ENCODE measurements around the gene PDYN.

Gene PDYN

DNA sequence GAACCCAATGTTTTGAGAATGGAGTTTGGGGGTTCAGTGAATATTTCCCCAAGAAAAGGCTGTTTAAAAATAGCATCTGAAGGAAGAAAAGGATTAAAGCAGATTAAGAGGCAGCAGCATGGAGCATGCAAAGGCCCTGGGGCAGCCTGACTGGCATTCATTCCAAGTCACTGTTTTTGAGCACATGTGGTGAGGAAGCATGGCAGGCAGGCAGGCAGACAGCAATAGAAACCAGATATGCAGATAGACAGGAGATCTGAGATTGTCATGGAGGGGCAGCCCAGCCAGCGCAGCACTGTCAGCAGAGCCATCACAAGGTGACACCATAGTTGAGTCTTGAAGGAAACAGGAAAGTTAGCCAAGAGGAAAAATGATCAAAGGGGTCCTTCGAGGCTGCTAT lies 60.9 kb downstream of the PDYN start:
- H3K27ac ChIP-seq, result no peak overlapping the region
- TF ChIP-seq, protein P1, sequence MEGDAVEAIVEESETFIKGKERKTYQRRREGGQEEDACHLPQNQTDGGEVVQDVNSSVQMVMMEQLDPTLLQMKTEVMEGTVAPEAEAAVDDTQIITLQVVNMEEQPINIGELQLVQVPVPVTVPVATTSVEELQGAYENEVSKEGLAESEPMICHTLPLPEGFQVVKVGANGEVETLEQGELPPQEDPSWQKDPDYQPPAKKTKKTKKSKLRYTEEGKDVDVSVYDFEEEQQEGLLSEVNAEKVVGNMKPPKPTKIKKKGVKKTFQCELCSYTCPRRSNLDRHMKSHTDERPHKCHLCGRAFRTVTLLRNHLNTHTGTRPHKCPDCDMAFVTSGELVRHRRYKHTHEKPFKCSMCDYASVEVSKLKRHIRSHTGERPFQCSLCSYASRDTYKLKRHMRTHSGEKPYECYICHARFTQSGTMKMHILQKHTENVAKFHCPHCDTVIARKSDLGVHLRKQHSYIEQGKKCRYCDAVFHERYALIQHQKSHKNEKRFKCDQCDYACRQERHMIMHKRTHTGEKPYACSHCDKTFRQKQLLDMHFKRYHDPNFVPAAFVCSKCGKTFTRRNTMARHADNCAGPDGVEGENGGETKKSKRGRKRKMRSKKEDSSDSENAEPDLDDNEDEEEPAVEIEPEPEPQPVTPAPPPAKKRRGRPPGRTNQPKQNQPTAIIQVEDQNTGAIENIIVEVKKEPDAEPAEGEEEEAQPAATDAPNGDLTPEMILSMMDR (IDR thresholded peaks at IDR 0.05), result no peak
- TF ChIP-seq ZFX (IDR thresholded peaks at IDR 0.05; ENCODE audit: borderline replicate concordance), result no peak

DNA sequence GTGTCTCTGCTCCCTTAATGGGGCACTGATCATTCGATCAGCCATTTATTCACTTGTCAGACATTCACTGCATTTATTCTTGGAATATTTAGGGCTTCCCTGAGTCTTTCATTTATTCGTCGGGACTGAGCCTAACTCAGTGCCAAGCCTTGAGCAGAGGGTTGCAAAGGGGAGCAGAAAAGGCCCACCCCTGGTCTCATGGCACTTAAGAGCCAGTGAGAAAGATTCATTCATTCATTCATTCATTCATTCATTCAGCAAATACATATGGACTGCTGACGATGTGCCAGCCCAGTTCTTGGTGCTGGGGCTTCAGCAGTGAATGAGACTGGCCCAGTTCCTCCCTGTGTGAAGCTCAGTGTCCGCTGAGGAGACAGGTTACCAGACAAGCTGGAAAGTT lies 62.0 kb downstream of the PDYN start:
- no peak overlapping the region for H3K27ac ChIP-seq
- TF ChIP-seq ZFX (IDR thresholded peaks at IDR 0.05; ENCODE audit: borderline replicate concordance), result no peak
- TF ChIP-seq, protein P1 (IDR thresholded peaks at IDR 0.05), result no peak

DNA sequence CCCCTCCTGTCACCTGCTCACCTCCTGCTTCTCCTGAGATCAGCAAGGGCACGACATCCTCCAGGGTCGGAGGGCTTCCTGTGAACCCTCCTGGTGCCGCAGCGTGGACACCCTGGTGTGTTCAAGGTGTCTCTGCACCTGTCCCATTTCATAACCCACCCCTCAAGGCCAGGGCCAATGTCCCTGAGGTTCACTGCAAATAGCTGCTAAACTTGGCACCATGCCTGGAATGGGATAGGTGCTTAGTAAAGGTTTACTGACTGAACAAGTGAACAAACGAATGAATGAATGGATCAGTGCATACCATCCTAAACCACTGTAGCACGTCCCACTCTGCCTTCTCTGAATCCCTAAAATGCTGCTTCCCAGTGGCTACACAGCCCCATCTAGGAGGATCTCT lies 63.7 kb downstream of the PDYN start:
- no peak overlapping the region for H3K27ac ChIP-seq
- TF ChIP-seq, protein P1 (IDR thresholded peaks at IDR 0.05), result no peak
- no peak for TF ChIP-seq ZFX (IDR thresholded peaks at IDR 0.05; ENCODE audit: borderline replicate concordance)

DNA sequence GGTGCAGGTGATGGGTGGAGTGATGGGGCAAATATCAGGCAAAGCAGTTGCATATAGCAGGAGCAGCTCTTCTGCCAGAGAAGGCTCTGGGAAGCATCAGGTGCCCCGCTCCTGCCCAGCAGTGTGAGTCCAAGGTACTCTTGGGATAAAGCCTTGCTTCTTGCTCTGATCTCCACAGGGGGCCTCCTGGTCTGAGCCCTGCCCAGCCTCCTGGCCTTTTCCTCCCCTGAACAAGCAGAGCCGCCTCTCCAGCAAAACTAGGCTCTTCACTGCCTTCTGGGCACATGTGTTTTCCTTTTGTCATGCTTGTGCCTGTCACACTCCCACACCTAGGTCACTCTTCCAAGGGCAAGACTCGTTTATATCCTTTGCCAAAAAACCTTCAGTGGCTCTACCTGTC lies 64.4 kb downstream of the PDYN start:
- TF ChIP-seq ZFX (IDR thresholded peaks at IDR 0.05; ENCODE audit: borderline replicate concordance), result no peak
- TF ChIP-seq, protein P1 (IDR thresholded peaks at IDR 0.05), result no peak
- no peak overlapping the region for H3K27ac ChIP-seq

DNA sequence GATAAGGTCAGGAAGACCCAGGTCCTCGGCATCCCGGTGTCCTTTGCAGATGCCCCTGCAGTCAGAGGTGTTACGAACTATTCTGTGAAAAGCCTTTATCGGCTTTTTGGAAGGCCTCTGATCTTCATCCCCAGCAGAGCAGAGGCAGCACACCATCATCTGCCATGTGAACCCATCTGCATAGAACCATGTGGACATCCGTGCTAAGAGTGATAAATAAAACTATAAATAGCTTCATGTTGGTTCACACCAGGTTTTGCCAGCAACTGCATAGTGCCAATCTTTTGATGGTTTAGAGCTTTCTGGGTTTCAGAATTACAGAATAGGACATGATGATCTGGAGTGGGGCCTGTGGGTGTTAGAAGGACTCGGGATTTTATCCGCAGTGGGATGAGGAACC lies 65.1 kb downstream of the PDYN start:
- H3K27ac ChIP-seq, result no peak overlapping the region
- TF ChIP-seq ZFX (IDR thresholded peaks at IDR 0.05; ENCODE audit: borderline replicate concordance), result no peak
- TF ChIP-seq, protein P1 (IDR thresholded peaks at IDR 0.05), result no peak
